WERI-Rb-1 (cell line): ENCODE data around the gene SDK2.

ENCODE experiments used
- DNase-seq: peaks from one replicate; pipeline ENCODE4 v3.0.0-alpha.2; 2020
- H3K27ac ChIP-seq: fragments of 250-450 bp; sonication (Bioruptor Pico); 2 replicates; pipeline ENCODE4 v1.5.1; 2020; ENCODE audit warnings: mild to moderate bottlenecking, moderate library complexity
- H3K27me3 ChIP-seq: fragments of 250-450 bp; sonication (Bioruptor Pico); 2 replicates; pipeline ENCODE4 v1.5.1; 2021; ENCODE audit warnings: mild to moderate bottlenecking, low read depth, moderate library complexity; ENCODE audit not compliant: insufficient read depth, severe bottlenecking
- H3K36me3 ChIP-seq: fragments of 250-450 bp; sonication (Bioruptor Pico); 2 replicates; pipeline ENCODE4 v1.5.1; 2020; ENCODE audit warnings: mild to moderate bottlenecking, moderate library complexity
- H3K4me3 ChIP-seq: 2 replicates; pipeline ENCODE4 v1.5.1; 2011; ENCODE audit warnings: low read depth, mild to moderate bottlenecking, control low read depth, low read length
- H3K9me3 ChIP-seq: fragments of 250-450 bp; sonication (Bioruptor Pico); 2 replicates; pipeline ENCODE4 v1.5.1; 2021; ENCODE audit warnings: mild to moderate bottlenecking, moderate library complexity; ENCODE audit not compliant: severe bottlenecking
- CTCF ChIP-seq: IDR thresholded peaks from 2 replicates; pipeline ENCODE4 v1.5.1; 2011; ENCODE audit warnings: low read depth, mild to moderate bottlenecking, control low read depth, inconsistent platforms, low read length

The SDK2 gene

GRCh38 chr17:73628642-73629552 is 15.3 kb downstream of the SDK2 start:
- H3K4me3 ChIP-seq, result no peak overlapping the region
- H3K27me3 ChIP-seq, result no peaks in the 10 kb centered on the region

GRCh38 chr17:73625991-73626673 is 18.1 kb downstream of the SDK2 start:
- H3K9me3 ChIP-seq, result no peaks in the 10 kb centered on the region
- DNase-seq, result peak; percentile 76
- H3K27me3 ChIP-seq, result no peaks in the 10 kb centered on the region
- no peak overlapping the region for H3K4me3 ChIP-seq
- no peaks in the 10 kb centered on the region for H3K36me3 ChIP-seq
- H3K27ac ChIP-seq, result peak overlapping the region; percentile 58
- TF ChIP-seq CTCF, result no peak

More at GRCh38 chr17:73628642-73629552, 15.3 kb downstream of the SDK2 start:
- H3K9me3 ChIP-seq, result no peaks in the 10 kb centered on the region
- DNase-seq, result no peak
- TF ChIP-seq CTCF, result no peak
- no peak overlapping the region for H3K27ac ChIP-seq
- H3K36me3 ChIP-seq, result no peaks in the 10 kb centered on the region

GRCh38 chr17:73625006-73625405 is 19.2 kb downstream of the SDK2 start:
- Histone ChIP-seq H3K9me3 (no peaks in the 10 kb centered on the region), H3K4me3 (no peak overlapping the region), H3K27ac (peak overlapping the region; percentile 73), H3K36me3 (peaks cover 6% of the 10 kb centered on the region), H3K27me3 (no peaks in the 10 kb centered on the region)
- no peak for DNase-seq
- TF ChIP-seq CTCF, result no peak

GRCh38 chr17:73624496-73624988 is 19.7 kb downstream of the SDK2 start:
- peak; percentile 61 for DNase-seq
- TF ChIP-seq CTCF, result no peak
- peaks cover 6% of the 10 kb centered on the region for H3K36me3 ChIP-seq
- H3K27me3 ChIP-seq, result no peaks in the 10 kb centered on the region
- H3K9me3 ChIP-seq, result no peaks in the 10 kb centered on the region
- H3K27ac ChIP-seq, result peak overlapping the region; percentile 73
- 0 out of 2 replicates have a peak overlapping the region, but pooled peaks have one; percentile 4 for H3K4me3 ChIP-seq

- Histone ChIP-seq H3K9me3 (peaks cover 5% of the 10 kb centered on the region), H3K27ac (peak overlapping the region; percentile 73), H3K36me3 (peaks cover 6% of the 10 kb centered on the region), H3K4me3 (no peak overlapping the region), H3K27me3 (no peaks in the 10 kb centered on the region)
- DNase-seq, result no peak
- TF ChIP-seq CTCF, result no peak
Measured at GRCh38 chr17:73623818-73624217, 20.4 kb downstream of the SDK2 start.
